B cell (primary cell): ENCODE data around the gene CLVS2. TPM values are rescaled to one million over a fixed set of nuclear protein-coding genes. Genes with fewer than 3 reads are reported as not detected.

Source experiments
- ATAC-seq: fragments of 200-7000 bp; cut with Tn5 transposase; one replicate; pipeline ENCODE4 v1.10.0; 2021; ENCODE audit warnings: low read depth, mild to moderate bottlenecking, moderate number of reproducible peaks, moderate library complexity
- CTCF ChIA-PET: fragments of 350-600 bp; sonication (Branson Sonifier 250); formaldehyde crosslinking; loops from one replicate; lab custom pipeline; 2021; ENCODE audit warnings: antibody characterized with exemption, inconsistent platforms; lab: Charles Lee
- POLR2A ChIA-PET: fragments of 350-600 bp; sonication (Branson Sonifier 250); formaldehyde crosslinking; loops from one replicate; lab custom pipeline; 2021; ENCODE audit warnings: antibody characterized with exemption; lab: Charles Lee
- DNase-seq: peaks from one replicate; pipeline ENCODE4 v3.0.0; 2013
- H2AFZ ChIP-seq: 2 replicates; pipeline ENCODE4 v1.6.1; 2012; ENCODE audit warnings: mild to moderate bottlenecking, low read depth, low read length; ENCODE audit not compliant: insufficient read depth, poor library complexity, severe bottlenecking
- H3K27ac ChIP-seq, 2 donors: 1 replicate in 1 of 2; 2 replicates in 1 of 2; pipeline ENCODE4 v1.5.1; 2012 to 2013; ENCODE audit warnings: low read length in 2 of 2, mild to moderate bottlenecking in 2 of 2, moderate library complexity in 1 of 2
- H3K27me3 ChIP-seq, 4 experiments: fragments of 200-600 bp in 1 of 4; sonication (generic) in 1 of 4; replicated peaks in 1 of 4; 1 replicate in 2 of 4; 2 replicates in 2 of 4; pipeline versions ENCODE4 v1.6.1 to v1.7.0; 2013 to 2016; ENCODE audit warnings: low read length in 3 of 4, mild to moderate bottlenecking in 2 of 4, mixed read lengths in 1 of 4, moderate library complexity in 1 of 4; ENCODE audit not compliant: insufficient read depth in 4 of 4, control insufficient read depth in 3 of 4; ENCODE audit errors: control extremely low read depth in 1 of 4
- H3K36me3 ChIP-seq, 2 experiments: replicated peaks in 1 of 2; 1 replicate in 1 of 2; 2 replicates in 1 of 2; pipeline versions ENCODE4 v1.6.1 to v1.7.1; 2013; ENCODE audit warnings: low read length in 1 of 2; ENCODE audit not compliant: insufficient read depth in 2 of 2, control insufficient read depth in 1 of 2; ENCODE audit errors: control extremely low read depth in 1 of 2, extremely low read depth in 1 of 2
- H3K4me1 ChIP-seq, 2 donors: fragments of 200-600 bp in 1 of 2; sonication (generic) in 1 of 2; 1 replicate in 1 of 2; 2 replicates in 1 of 2; pipeline versions ENCODE4 v1.5.1 to v1.6.1; 2013 to 2017; ENCODE audit warnings: low read length in 2 of 2; ENCODE audit not compliant: control insufficient read depth in 2 of 2, insufficient read depth in 2 of 2
- H3K4me2 ChIP-seq: replicated peaks from 2 replicates; pipeline ENCODE3; 2012; ENCODE audit warnings: mild to moderate bottlenecking, low read depth, low read length; ENCODE audit not compliant: poor library complexity, severe bottlenecking
- H3K4me3 ChIP-seq, 5 experiments: fragments of 200-600 bp in 1 of 5; sonication (generic) in 1 of 5; 1 replicate in 3 of 5; 2 replicates in 2 of 5; pipeline versions ENCODE4 v1.5.1 to v1.7.0; 2011 to 2016; ENCODE audit warnings: low read length in 4 of 5, mild to moderate bottlenecking in 4 of 5, low read depth in 2 of 5, control low read depth in 1 of 5, moderate library complexity in 1 of 5; ENCODE audit not compliant: insufficient read depth in 1 of 5; ENCODE audit errors: control extremely low read depth in 1 of 5, extremely low read depth in 1 of 5
- H3K79me2 ChIP-seq: fragments of 200-600 bp; sonication (generic); one replicate; pipeline ENCODE4 v1.6.0; 2016; ENCODE audit warnings: low read length; ENCODE audit not compliant: control insufficient read depth, insufficient read depth
- H3K9ac ChIP-seq: fragments of 200-600 bp; sonication (generic); 2 replicates; pipeline ENCODE4 v1.6.1; 2017; ENCODE audit warnings: mild to moderate bottlenecking, low read length, moderate library complexity
- H3K9me3 ChIP-seq, 3 donors: one replicate each; pipeline versions ENCODE4 v1.6.1 to v1.7.1; 2013; ENCODE audit warnings: low read length in 2 of 3; ENCODE audit not compliant: control insufficient read depth in 2 of 3, insufficient read depth in 1 of 3; ENCODE audit errors: control extremely low read depth in 1 of 3
- H4K20me1 ChIP-seq: 2 replicates; pipeline ENCODE4 v1.6.0; 2012; ENCODE audit warnings: mild to moderate bottlenecking, low read length; ENCODE audit not compliant: insufficient read depth, control insufficient read depth, poor library complexity, severe bottlenecking
- H3K27ac Mint-ChIP-seq: one replicate; pipeline ENCODE4 v1.8.0; 2021; ENCODE audit warnings: mixed read lengths
- H3K27me3 Mint-ChIP-seq: one replicate; pipeline ENCODE4 v1.8.0; 2021; ENCODE audit warnings: mixed read lengths
- H3K4me1 Mint-ChIP-seq: one replicate; pipeline ENCODE4 v1.8.0; 2021; ENCODE audit warnings: mixed read lengths
- H3K4me3 Mint-ChIP-seq: one replicate; pipeline ENCODE4 v1.8.0; 2021; ENCODE audit warnings: mixed read lengths
- H3K9me3 Mint-ChIP-seq: one replicate; pipeline ENCODE4 v1.8.0; 2022; ENCODE audit warnings: mixed read lengths; ENCODE audit not compliant: insufficient read depth
- CTCF ChIP-seq: fragments of 200-600 bp; IDR thresholded peaks from one replicate; pipeline ENCODE4 v1.8.0; 2022; ENCODE audit warnings: antibody characterized with exemption, mild to moderate bottlenecking
- EZH2 ChIP-seq: IDR thresholded peaks from 2 replicates; pipeline ENCODE4 v1.6.1; 2012; ENCODE audit warnings: borderline replicate concordance, low read depth, mild to moderate bottlenecking, moderate library complexity, low read length; ENCODE audit not compliant: insufficient read depth, poor library complexity, severe bottlenecking
- WGBS: methylation state at CpG from one replicate; pipeline ENCODE4 v1.1.5; 2013; ENCODE audit warnings: missing lambda C conversion rate; ENCODE audit not compliant: insufficient coverage; 5-methylcytosine and 5-hydroxymethylcytosine counted together
- intact Hi-C: fragments of 100-400 bp; cut with micrococcal nuclease; formaldehyde crosslinking; loops from one replicate; pipeline ENCODE4 v1.10.0; 2022
- polyA plus RNA-seq: library from polyadenylated mRNA; depleted of rRNA; stranded (reverse); fragments of >200 nt; gene quantifications from 2 replicates; pipeline ENCODE4 v1.2.3, GENCODE V29; 2012
- total RNA-seq, 2 donors: library from RNA; stranded (reverse); fragments of 120-200 nt in 1 of 2; gene quantifications; 1 replicate in 1 of 2; 2 replicates in 1 of 2; pipeline versions ENCODE4 v1.2.3 to v1.2.4, GENCODE V29; 2013 to 2022

CLVS2 gene
- total and polyA plus RNA-seq, 2 donors (not counting 1 experiment from before 2014, with no cell fraction given), result not detected

GRCh38 chr6:123062670-123063069, 66.6 kb downstream of the CLVS2 start:
- Mint-ChIP-seq H3K27me3 (no peaks in the 10 kb centered on the region), H3K4me1 (no peaks in the 10 kb centered on the region), H3K4me3 (no peak overlapping the region), H3K27ac (no peak overlapping the region), H3K9me3 (no peaks in the 10 kb centered on the region)
- no CpG with 5 or more reads among the region's 1 CpG for WGBS
- Histone ChIP-seq H3K27ac (no peak overlapping the region), H3K9me3 (no peaks in the 10 kb centered on the region), H3K4me3 (no peak overlapping the region), H3K27me3 (no peaks in the 10 kb centered on the region), H3K79me2 (no peaks in the 10 kb centered on the region), H4K20me1 (no peaks in the 10 kb centered on the region), H3K36me3 (no peaks in the 10 kb centered on the region), H2AFZ (no peak overlapping the region), H3K9ac (no peak overlapping the region), H3K4me1 (no peaks in the 10 kb centered on the region), H3K4me2 (no peak overlapping the region)
- ATAC-seq, result no peak
- CTCF ChIA-PET, result no interaction called here
- POLR2A ChIA-PET, result no interaction called here
- no peak for TF ChIP-seq CTCF
- no peak for TF ChIP-seq EZH2
- no peak for DNase-seq
- intact Hi-C loops, result no loop called here

GRCh38 chr6:123064038-123064437, 68.0 kb downstream of the CLVS2 start:
- no peaks in the 10 kb centered on the region for H3K27me3 ChIP-seq
- DNase-seq (no peak), ATAC-seq (no peak)
- WGBS, result no CpG with 5 or more reads among the region's 2 CpGs
- no peak overlapping the region for H3K9ac ChIP-seq
- Mint-ChIP-seq H3K4me1 (no peaks in the 10 kb centered on the region), H3K4me3 (no peak overlapping the region), H3K9me3 (no peaks in the 10 kb centered on the region), H3K27ac (no peak overlapping the region), H3K27me3 (no peaks in the 10 kb centered on the region)
- no peak overlapping the region for H3K4me3 ChIP-seq
- H3K36me3 ChIP-seq, result no peaks in the 10 kb centered on the region
- no peaks in the 10 kb centered on the region for H3K4me1 ChIP-seq
- no peak overlapping the region for H2AFZ ChIP-seq
- H3K27ac ChIP-seq, result no peak overlapping the region
- H3K9me3 ChIP-seq, result no peaks in the 10 kb centered on the region
- ChIA-PET POLR2A (no interaction called here), CTCF (no interaction called here)
- H4K20me1 ChIP-seq, result no peaks in the 10 kb centered on the region
- TF ChIP-seq EZH2, result no peak
- no peak for TF ChIP-seq CTCF
- intact Hi-C loops, result no loop called here
- H3K79me2 ChIP-seq, result no peaks in the 10 kb centered on the region
- H3K4me2 ChIP-seq, result no peak overlapping the region
